ENCODE results near the gene TKT.

DNA sequence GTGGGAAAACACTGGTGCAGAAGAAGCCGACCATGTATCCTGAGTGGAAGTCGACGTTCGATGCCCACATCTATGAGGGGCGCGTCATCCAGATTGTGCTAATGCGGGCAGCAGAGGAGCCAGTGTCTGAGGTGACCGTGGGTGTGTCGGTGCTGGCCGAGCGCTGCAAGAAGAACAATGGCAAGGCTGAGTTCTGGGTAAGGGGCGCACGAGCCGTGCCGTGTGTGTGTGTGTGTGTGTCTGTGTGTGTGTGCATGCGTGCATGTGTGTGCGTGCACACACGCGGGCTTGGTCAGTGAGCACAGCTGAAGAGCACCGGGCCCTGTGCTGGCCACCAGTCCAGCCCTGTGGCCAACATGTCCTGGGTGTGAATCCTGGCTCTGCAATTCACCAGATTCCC is 76.2 kb downstream of the TKT start:
- TF ChIP-seq, protein P1, sequence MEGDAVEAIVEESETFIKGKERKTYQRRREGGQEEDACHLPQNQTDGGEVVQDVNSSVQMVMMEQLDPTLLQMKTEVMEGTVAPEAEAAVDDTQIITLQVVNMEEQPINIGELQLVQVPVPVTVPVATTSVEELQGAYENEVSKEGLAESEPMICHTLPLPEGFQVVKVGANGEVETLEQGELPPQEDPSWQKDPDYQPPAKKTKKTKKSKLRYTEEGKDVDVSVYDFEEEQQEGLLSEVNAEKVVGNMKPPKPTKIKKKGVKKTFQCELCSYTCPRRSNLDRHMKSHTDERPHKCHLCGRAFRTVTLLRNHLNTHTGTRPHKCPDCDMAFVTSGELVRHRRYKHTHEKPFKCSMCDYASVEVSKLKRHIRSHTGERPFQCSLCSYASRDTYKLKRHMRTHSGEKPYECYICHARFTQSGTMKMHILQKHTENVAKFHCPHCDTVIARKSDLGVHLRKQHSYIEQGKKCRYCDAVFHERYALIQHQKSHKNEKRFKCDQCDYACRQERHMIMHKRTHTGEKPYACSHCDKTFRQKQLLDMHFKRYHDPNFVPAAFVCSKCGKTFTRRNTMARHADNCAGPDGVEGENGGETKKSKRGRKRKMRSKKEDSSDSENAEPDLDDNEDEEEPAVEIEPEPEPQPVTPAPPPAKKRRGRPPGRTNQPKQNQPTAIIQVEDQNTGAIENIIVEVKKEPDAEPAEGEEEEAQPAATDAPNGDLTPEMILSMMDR (IDR thresholded peaks at IDR 0.05): no peak
- TF ChIP-seq ZFX (IDR thresholded peaks at IDR 0.05; ENCODE audit: borderline replicate concordance): no peak

Measured in 22Rv1 (cell line).